Activated T-cell treated with anti-CD3 and anti-CD28 coated beads, Interleukin-2, amount 50 U/mL, for 72 hours (primary cell): ENCODE measurements around the gene TPI1. TPM values are rescaled to one million over a fixed set of nuclear protein-coding genes. Genes with fewer than 3 reads are reported as not detected.
"Not testable (repeated sequence)": the region's sequence is repeated elsewhere in the genome, so short reads cannot be mapped to it uniquely, and the experiment has no call there.

Experiments used
- ATAC-seq, 2 donors: fragments of 150-1000 bp; cut with Tn5 transposase; replicated peaks in 1 of 2; 2 replicates each; pipeline ENCODE4 v1.10.0; 2021; ENCODE audit warnings: moderate library complexity in 2 of 2, mild to moderate bottlenecking in 1 of 2
- DNase-seq, 2 donors: peaks; one replicate each; pipeline ENCODE4 v3.0.0; 2021 to 2022; ENCODE audit warnings: mixed read lengths in 1 of 2
- H3K27ac Mint-ChIP-seq: one replicate; pipeline ENCODE4 v1.8.0; 2022; ENCODE audit warnings: mild to moderate bottlenecking, moderate library complexity, mixed read lengths
- H3K27me3 Mint-ChIP-seq: one replicate; pipeline ENCODE4 v1.8.0; 2022; ENCODE audit warnings: low read depth, mixed read lengths
- H3K36me3 Mint-ChIP-seq, 2 donors: one replicate each; pipeline ENCODE4 v1.8.0; 2022; ENCODE audit warnings: mixed read lengths in 2 of 2, mild to moderate bottlenecking in 1 of 2; ENCODE audit not compliant: insufficient read depth in 2 of 2
- H3K4me1 Mint-ChIP-seq: one replicate; pipeline ENCODE4 v1.8.0; 2022; ENCODE audit warnings: low read depth, mixed read lengths
- H3K4me3 Mint-ChIP-seq, 2 donors: one replicate each; pipeline ENCODE4 v1.8.0; 2022; ENCODE audit warnings: mild to moderate bottlenecking in 2 of 2, mixed read lengths in 2 of 2, moderate library complexity in 2 of 2
- H3K9me3 Mint-ChIP-seq, 2 donors: one replicate each; pipeline ENCODE4 v1.8.0; 2022; ENCODE audit warnings: mixed read lengths in 2 of 2
- total RNA-seq, 2 donors: library from RNA; stranded (reverse); gene quantifications; one replicate each; pipeline ENCODE4 v1.2.3, GENCODE V29; 2022

TPI1 gene
- total RNA-seq, 2 donors from 2014 or later, result 504 to 562 TPM

GRCh38 chr12:6905414-6906040 lies 38.2 kb downstream of the TPI1 start:
- DNase-seq, result no peak
- Mint-ChIP-seq H3K4me3 (no peak overlapping the region), H3K9me3 (no peaks in the 10 kb centered on the region), H3K27me3 (no peaks in the 10 kb centered on the region), H3K27ac (no peak overlapping the region), H3K4me1 (peaks cover under 1% of the 10 kb centered on the region), H3K36me3 (no peaks in the 10 kb centered on the region)
- no peak for ATAC-seq

GRCh38 chr12:6908141-6908540 lies 40.8 kb downstream of the TPI1 start:
- not testable (repeated sequence) for H3K4me3 Mint-ChIP-seq, H3K27ac Mint-ChIP-seq, H3K27me3 Mint-ChIP-seq, ATAC-seq, H3K4me1 Mint-ChIP-seq, H3K36me3 Mint-ChIP-seq, DNase-seq, H3K9me3 Mint-ChIP-seq

DNA sequence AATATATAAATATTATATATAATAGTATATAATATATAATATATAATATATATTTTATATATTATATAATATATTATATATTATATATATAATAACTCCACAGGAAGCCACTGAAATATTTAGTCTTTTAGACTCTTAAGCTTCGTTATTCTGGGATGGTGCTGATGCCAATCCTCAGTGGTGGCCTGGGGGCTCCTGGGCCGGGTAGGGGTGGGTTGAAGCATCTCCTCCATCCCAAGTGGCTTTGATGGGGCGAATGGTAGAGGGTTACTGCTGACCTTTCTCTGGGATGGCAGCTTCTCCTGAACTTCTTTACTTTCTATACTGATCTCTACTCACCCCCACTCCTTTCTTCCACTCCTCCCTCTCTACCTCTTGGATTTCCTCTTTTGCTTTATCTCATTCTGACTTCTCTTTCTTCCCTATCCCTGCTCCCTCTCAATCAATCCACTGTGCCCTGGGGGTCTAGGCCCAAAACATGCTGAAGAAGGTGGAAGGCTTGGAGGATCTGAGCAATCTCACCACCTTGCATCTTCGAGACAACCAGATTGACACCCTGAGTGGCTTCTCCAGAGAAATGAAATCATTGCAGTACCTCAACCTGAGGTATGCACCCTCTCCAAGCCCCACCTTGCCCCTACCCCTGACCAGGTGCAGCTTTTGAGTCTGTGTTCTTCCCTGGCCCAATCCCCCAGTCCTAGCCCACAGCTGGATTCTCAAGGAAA lies 42.3 kb downstream of the TPI1 start:
- Mint-ChIP-seq H3K36me3 (no peaks in the 10 kb centered on the region), H3K27me3 (no peaks in the 10 kb centered on the region), H3K9me3 (no peaks in the 10 kb centered on the region), H3K4me1 (peaks cover 16% of the 10 kb centered on the region), H3K27ac (no peak overlapping the region), H3K4me3 (no peak overlapping the region)
- DNase-seq (no peak), ATAC-seq (peak in 1 of 2 donors; percentile 22)

DNA sequence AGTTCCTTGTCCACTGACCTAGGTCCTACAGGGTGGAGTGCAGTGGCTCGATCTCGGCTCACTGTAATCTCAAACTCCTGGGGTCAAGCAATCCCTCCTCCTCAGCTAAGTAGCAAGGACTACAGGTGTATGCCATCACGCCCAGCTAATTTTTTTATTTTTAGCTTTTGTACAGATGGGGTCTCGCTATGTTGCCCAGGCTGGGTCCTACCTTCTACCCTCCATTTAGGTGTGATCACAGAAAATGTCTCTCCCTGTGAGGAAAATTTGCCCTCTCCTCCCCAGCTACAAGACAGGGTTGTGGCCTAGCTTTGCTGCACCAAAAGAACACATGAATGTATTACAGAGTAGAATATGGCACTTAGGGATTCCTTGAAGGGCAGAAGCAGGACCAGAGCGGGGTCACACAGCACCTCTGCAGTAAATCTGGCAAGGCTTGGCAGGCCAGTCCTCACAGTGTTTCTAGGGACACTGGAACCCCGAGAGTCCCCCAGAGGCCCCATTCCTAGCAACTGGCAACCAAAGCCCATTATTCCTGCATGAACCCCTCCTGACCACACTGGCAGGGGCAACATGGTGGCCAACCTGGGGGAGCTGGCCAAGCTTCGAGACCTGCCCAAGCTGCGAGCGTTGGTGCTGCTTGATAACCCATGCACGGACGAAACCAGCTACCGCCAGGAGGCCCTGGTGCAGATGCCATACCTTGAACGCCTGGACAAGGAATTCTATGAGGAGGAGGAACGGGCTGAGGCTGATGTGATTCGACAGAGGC lies 45.0 kb downstream of the TPI1 start:
- H3K27ac Mint-ChIP-seq, result no peak overlapping the region
- no peaks in the 10 kb centered on the region for H3K27me3 Mint-ChIP-seq
- DNase-seq (no peak), ATAC-seq (no peak)
- H3K4me3 Mint-ChIP-seq, result peak overlapping the region; percentile 51 to 99
- H3K36me3 Mint-ChIP-seq, result peaks cover 0 to 3% of the 10 kb centered on the region in 2 donors
- H3K4me1 Mint-ChIP-seq, result peaks cover 42% of the 10 kb centered on the region
- no peaks in the 10 kb centered on the region for H3K9me3 Mint-ChIP-seq

GRCh38 chr12:6914246-6914946 lies 47.1 kb downstream of the TPI1 start, which contains the start of gene ENO2:
Gene ENO2 (plus strand): TSS chr12:6914580. CDS start chr12:6915833, 1,253 bp downstream.
- peak within 1 kb of the TSS; percentile 99 for H3K4me3 Mint-ChIP-seq
- no peaks in the 10 kb centered on the region for H3K9me3 Mint-ChIP-seq
- H3K36me3 Mint-ChIP-seq, result peaks cover 0 to 5% of the 10 kb centered on the region in 2 donors
- H3K27me3 Mint-ChIP-seq, result no peaks in the 10 kb centered on the region
- H3K27ac Mint-ChIP-seq, result peak within 1 kb of the TSS; percentile 85
- ATAC-seq (peak; percentile 91 to 95), DNase-seq (peak; percentile 89)
- peaks cover 45% of the 10 kb centered on the region for H3K4me1 Mint-ChIP-seq

DNA sequence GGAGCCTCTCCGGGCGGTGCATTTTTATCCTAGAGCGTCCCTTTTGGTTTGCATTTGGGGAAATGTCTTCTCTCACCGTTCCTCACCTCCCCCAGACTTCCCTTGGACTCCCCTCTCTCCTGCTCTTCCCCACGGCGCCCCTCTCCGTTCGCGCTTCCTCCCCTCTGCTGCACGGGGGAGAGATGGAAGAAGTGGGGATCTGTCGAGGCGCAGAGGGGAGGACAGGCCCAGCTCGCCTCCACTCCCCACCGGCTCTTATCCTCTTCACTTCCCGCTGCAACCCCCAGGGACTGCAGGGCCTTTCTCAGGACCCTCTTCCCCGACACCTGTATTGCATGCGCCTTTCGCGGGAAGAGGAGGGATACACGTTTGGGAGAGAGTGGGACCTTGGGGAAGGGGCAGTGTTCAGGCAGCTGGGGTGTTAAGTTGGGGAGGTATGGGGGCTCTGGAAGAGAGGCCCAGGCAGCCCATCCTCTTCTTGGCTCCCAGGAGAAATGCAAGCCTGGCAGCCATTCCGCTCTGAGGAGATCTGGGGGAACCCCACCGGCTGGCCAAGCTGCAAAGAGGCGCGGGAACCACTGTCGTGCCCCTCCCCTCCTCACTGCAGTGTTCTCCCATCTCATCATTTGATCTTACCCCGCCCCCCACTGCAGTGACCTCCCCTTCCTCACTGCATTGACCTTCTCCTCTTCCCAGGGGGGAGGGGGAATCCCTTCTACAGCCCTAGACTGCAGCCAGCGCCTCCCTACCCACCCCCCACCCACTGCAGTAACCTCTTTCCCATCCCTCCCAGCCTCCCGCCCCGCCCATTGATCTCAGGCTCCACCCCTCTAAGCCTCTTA lies 47.8 kb downstream of the TPI1 start:
- no peaks in the 10 kb centered on the region for H3K27me3 Mint-ChIP-seq
- peak overlapping the region; percentile 99 for H3K4me3 Mint-ChIP-seq
- no peaks in the 10 kb centered on the region for H3K9me3 Mint-ChIP-seq
- peaks cover 53% of the 10 kb centered on the region for H3K4me1 Mint-ChIP-seq
- peak overlapping the region; percentile 81 for H3K27ac Mint-ChIP-seq
- ATAC-seq (peak in 1 of 2 donors; percentile 12), DNase-seq (no peak)
- H3K36me3 Mint-ChIP-seq, result peaks cover 3 to 13% of the 10 kb centered on the region in 2 donors

DNA sequence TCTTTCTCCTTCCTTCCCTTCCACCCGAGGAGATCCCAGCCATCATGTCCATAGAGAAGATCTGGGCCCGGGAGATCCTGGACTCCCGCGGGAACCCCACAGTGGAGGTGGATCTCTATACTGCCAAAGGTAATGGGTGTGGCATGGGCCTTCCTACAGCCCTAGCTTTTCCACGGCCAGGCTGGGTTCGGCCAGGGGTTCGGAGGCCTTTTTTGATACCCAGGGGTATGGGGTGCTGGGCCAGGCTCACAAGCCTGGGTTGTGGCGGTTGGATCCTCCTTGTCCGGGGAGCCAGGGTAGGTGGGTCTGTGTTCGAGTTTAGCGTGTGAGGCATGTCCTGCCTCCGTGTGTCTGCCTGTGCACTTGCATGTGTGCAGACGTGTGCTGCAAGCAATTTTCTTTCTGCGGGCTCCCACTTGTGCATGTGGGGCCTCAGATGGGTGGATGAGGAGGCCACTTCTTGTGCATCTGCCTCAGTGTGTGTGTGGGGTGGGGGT lies 48.5 kb downstream of the TPI1 start:
- H3K9me3 Mint-ChIP-seq, result no peaks in the 10 kb centered on the region
- H3K4me1 Mint-ChIP-seq, result peaks cover 53% of the 10 kb centered on the region
- peaks cover 3 to 13% of the 10 kb centered on the region in 2 donors for H3K36me3 Mint-ChIP-seq
- H3K4me3 Mint-ChIP-seq, result peak overlapping the region; percentile 99
- DNase-seq, result no peak
- no peaks in the 10 kb centered on the region for H3K27me3 Mint-ChIP-seq
- H3K27ac Mint-ChIP-seq, result peak overlapping the region; percentile 14
- no peak for ATAC-seq

DNA sequence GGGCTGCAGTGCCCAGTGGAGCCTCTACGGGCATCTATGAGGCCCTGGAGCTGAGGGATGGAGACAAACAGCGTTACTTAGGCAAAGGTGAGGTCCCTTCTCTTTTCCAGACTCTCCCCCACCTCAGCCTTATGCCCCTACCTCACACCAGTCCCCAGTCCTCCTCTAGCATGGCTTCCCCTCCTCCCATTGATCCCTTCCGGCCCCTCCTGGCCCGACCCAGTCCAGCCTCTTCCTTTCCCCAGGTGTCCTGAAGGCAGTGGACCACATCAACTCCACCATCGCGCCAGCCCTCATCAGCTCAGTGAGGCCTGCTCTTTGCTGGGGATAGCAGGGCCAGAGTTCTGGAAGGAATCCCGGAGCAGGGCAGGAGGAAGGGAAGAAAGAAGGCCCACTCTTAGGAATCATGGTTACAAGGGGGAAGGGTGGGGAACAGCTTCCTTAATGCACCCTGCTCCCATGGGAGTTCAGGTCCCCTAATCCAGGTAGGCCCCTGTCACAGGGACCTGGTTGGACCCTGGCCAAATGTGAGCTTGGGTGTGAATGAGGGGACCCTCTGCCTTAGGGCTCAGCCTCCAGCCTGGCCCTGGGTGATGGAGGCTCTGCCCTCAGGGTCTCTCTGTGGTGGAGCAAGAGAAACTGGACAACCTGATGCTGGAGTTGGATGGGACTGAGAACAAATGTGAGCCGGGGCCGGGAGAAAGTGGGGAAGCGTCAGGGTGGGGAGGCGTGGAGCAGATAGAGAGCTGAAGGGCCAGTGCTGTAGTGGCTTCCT lies 49.3 kb downstream of the TPI1 start:
- H3K36me3 Mint-ChIP-seq, result peaks cover 3 to 13% of the 10 kb centered on the region in 2 donors
- no peak for DNase-seq
- no peak overlapping the region for H3K27ac Mint-ChIP-seq
- peaks cover 53% of the 10 kb centered on the region for H3K4me1 Mint-ChIP-seq
- H3K4me3 Mint-ChIP-seq, result peak overlapping the region in 1 of 2 donors; percentile 99
- no peak for ATAC-seq
- no peaks in the 10 kb centered on the region for H3K9me3 Mint-ChIP-seq
- no peaks in the 10 kb centered on the region for H3K27me3 Mint-ChIP-seq

GRCh38 chr12:6917491-6918231 lies 50.3 kb downstream of the TPI1 start:
- ATAC-seq (no peak), DNase-seq (no peak)
- Mint-ChIP-seq H3K36me3 (peaks cover 7 to 13% of the 10 kb centered on the region in 2 donors), H3K4me3 (no peak overlapping the region), H3K4me1 (peaks cover 51% of the 10 kb centered on the region), H3K27me3 (no peaks in the 10 kb centered on the region), H3K9me3 (no peaks in the 10 kb centered on the region), H3K27ac (no peak overlapping the region)

- H3K36me3 Mint-ChIP-seq, result peaks cover 7 to 13% of the 10 kb centered on the region in 2 donors
- H3K4me3 Mint-ChIP-seq, result no peak overlapping the region
- no peaks in the 10 kb centered on the region for H3K9me3 Mint-ChIP-seq
- ATAC-seq (no peak), DNase-seq (no peak)
- H3K27ac Mint-ChIP-seq, result peak overlapping the region; percentile 30
- peaks cover 44% of the 10 kb centered on the region for H3K4me1 Mint-ChIP-seq
- no peaks in the 10 kb centered on the region for H3K27me3 Mint-ChIP-seq
Observed at GRCh38 chr12:6919588-6919987, 52.3 kb downstream of the TPI1 start.
